Measurements from ENCODE around the gene CCDC149. TPM values are rescaled to one million over a fixed set of nuclear protein-coding genes. Genes with fewer than 3 reads are reported as not detected.

The CCDC149 gene
- polyA plus RNA-seq (2011; rRNA removed), result 10.2 and 11.1 TPM in 2 replicates
- polyA minus RNA-seq (2011; rRNA and poly(A)+ RNA removed), result 5.5 and 7.9 TPM in 2 replicates

GRCh38 chr4:24912252-24913118, at the start of gene CCDC149:
Gene CCDC149 (minus strand): TSS chr4:24913042. CDS start chr4:24912864, 178 bp downstream.
- DNase-seq (ENCODE audit: low read depth), result no peak
- peak within 1 kb of the TSS; percentile 62 for H3K4me3 ChIP-seq (ENCODE audit: low read depth, low read length)
- TF ChIP-seq CTCF (IDR thresholded peaks at IDR 0.05; ENCODE audit: insufficient read depth, low read depth, low read length), result 0 out of 2 replicates have a peak, but pooled peaks have one; percentile 9
- ChIA-PET CTCF (interaction anchor here (0.6 kb wide), 1 partner anchor 285 kb away, joined by 3 read pairs; no protein-coding TSS in a partner anchor), POLR2A (interaction anchor here (0.6 kb wide), 1 partner anchor 20 kb away, joined by 3 read pairs; no protein-coding TSS in a partner anchor)
- peaks cover 6% of the 10 kb centered on the region; the same call in 1 of the 2 replicates for H3K36me3 ChIP-seq (ENCODE audit: control insufficient read depth, insufficient read depth, low read length)
- no peaks in the 10 kb centered on the region for H3K27me3 ChIP-seq (ENCODE audit: control insufficient read depth, insufficient read depth, low read length)

GRCh38 chr4:24957886-24958285, 45.0 kb upstream of the CCDC149 start:
- Histone ChIP-seq H3K36me3 (ENCODE audit: control insufficient read depth, insufficient read depth, low read length) (no peaks in the 10 kb centered on the region), H3K27me3 (ENCODE audit: control insufficient read depth, insufficient read depth, low read length) (no peaks in the 10 kb centered on the region), H3K4me3 (ENCODE audit: low read depth, low read length) (no peak overlapping the region)
- POLR2A ChIA-PET, result no interaction called here
- TF ChIP-seq CTCF (IDR thresholded peaks at IDR 0.05; ENCODE audit: insufficient read depth, low read depth, low read length), result no peak
- CTCF ChIA-PET, result interaction anchor here (1.7 kb wide), 1 partner anchor 22 kb away, joined by 3 read pairs; no protein-coding TSS in a partner anchor
- no peak for DNase-seq (ENCODE audit: low read depth)

- DNase-seq (ENCODE audit: low read depth), result no peak
- CTCF ChIA-PET, result no interaction called here
- TF ChIP-seq CTCF (IDR thresholded peaks at IDR 0.05; ENCODE audit: insufficient read depth, low read depth, low read length), result no peak
- POLR2A ChIA-PET, result no interaction called here
- Histone ChIP-seq H3K36me3 (ENCODE audit: control insufficient read depth, insufficient read depth, low read length) (no peaks in the 10 kb centered on the region), H3K4me3 (ENCODE audit: low read depth, low read length) (no peak overlapping the region), H3K27me3 (ENCODE audit: control insufficient read depth, insufficient read depth, low read length) (no peaks in the 10 kb centered on the region; the same call in 1 of the 2 replicates)
These were observed 43.9 kb upstream of the CCDC149 start for GRCh38 chr4:24956763-24957162.

GRCh38 chr4:24956091-24956490, 43.2 kb upstream of the CCDC149 start:
- ChIA-PET POLR2A (no interaction called here), CTCF (no interaction called here)
- H3K27me3 ChIP-seq (ENCODE audit: control insufficient read depth, insufficient read depth, low read length), result no peaks in the 10 kb centered on the region; the same call in 1 of the 2 replicates
- no peak overlapping the region for H3K4me3 ChIP-seq (ENCODE audit: low read depth, low read length)
- DNase-seq (ENCODE audit: low read depth), result no peak
- no peaks in the 10 kb centered on the region for H3K36me3 ChIP-seq (ENCODE audit: control insufficient read depth, insufficient read depth, low read length)
- no peak for TF ChIP-seq CTCF (IDR thresholded peaks at IDR 0.05; ENCODE audit: insufficient read depth, low read depth, low read length)

GRCh38 chr4:24952667-24953066, 39.8 kb upstream of the CCDC149 start:
- POLR2A ChIA-PET, result no interaction called here

More at GRCh38 chr4:24952667-24953066, 39.8 kb upstream of the CCDC149 start:
- no peak overlapping the region for H3K4me3 ChIP-seq (ENCODE audit: low read depth, low read length)
- H3K27me3 ChIP-seq (ENCODE audit: control insufficient read depth, insufficient read depth, low read length), result peaks cover 2% of the 10 kb centered on the region
- no peak for DNase-seq (ENCODE audit: low read depth)
- no peak for TF ChIP-seq CTCF (IDR thresholded peaks at IDR 0.05; ENCODE audit: insufficient read depth, low read depth, low read length)
- CTCF ChIA-PET, result no interaction called here
- no peaks in the 10 kb centered on the region for H3K36me3 ChIP-seq (ENCODE audit: control insufficient read depth, insufficient read depth, low read length)
